Karpas-422 (cell line): ENCODE measurements around the gene KLHDC10. TPM values are rescaled to one million over a fixed set of nuclear protein-coding genes. Genes with fewer than 3 reads are reported as not detected.
"Not testable (repeated sequence)": the region's sequence is repeated elsewhere in the genome, so short reads cannot be mapped to it uniquely, and the experiment has no call there.

ENCODE experiments used
- DNase-seq: peaks from one replicate; pipeline ENCODE4 v3.0.0-alpha.2; 2015
- H2AFZ ChIP-seq: fragments of 200-600 bp; sonication (generic); 2 replicates; pipeline ENCODE4 v1.6.1; 2014; ENCODE audit warnings: antibody characterized with exemption, low read length, mixed read lengths
- H3K27ac ChIP-seq: fragments of 200-600 bp; sonication (generic); 2 replicates; pipeline ENCODE4 v1.5.1; 2014; ENCODE audit warnings: mild to moderate bottlenecking, low read length, moderate library complexity
- H3K27me3 ChIP-seq: fragments of 200-600 bp; sonication (generic); 2 replicates; pipeline ENCODE4 v1.6.1; 2014; ENCODE audit warnings: low read length, mixed read lengths
- H3K36me3 ChIP-seq: fragments of 200-600 bp; sonication (generic); 2 replicates; pipeline ENCODE4 v1.6.1; 2014; ENCODE audit warnings: low read length, mixed read lengths; ENCODE audit not compliant: insufficient read depth
- H3K4me1 ChIP-seq: fragments of 200-600 bp; sonication (generic); 2 replicates; pipeline ENCODE4 v1.6.1; 2014; ENCODE audit warnings: mild to moderate bottlenecking, low read length, mixed read lengths
- H3K4me2 ChIP-seq: fragments of 200-600 bp; sonication (generic); 2 replicates; pipeline ENCODE4 v1.6.1; 2014; ENCODE audit warnings: low read length, low read depth, mild to moderate bottlenecking; ENCODE audit not compliant: poor library complexity, severe bottlenecking
- H3K4me3 ChIP-seq: fragments of 200-600 bp; sonication (generic); 2 replicates; pipeline ENCODE4 v1.5.1; 2014; ENCODE audit warnings: mild to moderate bottlenecking, antibody characterized with exemption, low read length, mixed read lengths
- H3K79me2 ChIP-seq: fragments of 200-600 bp; sonication (generic); 2 replicates; pipeline ENCODE4 v1.6.1; 2014; ENCODE audit warnings: mild to moderate bottlenecking, low read length, mixed read lengths
- H3K9ac ChIP-seq: fragments of 200-600 bp; sonication (generic); 2 replicates; pipeline ENCODE4 v1.6.0; 2014; ENCODE audit warnings: low read length
- H3K9me2 ChIP-seq: fragments of 200-600 bp; sonication (generic), shearing (Covaris generic); replicated peaks from 2 replicates; pipeline ENCODE4 v1.6.0; 2014; ENCODE audit warnings: mild to moderate bottlenecking, low read length, moderate library complexity; ENCODE audit not compliant: insufficient read depth
- H3K9me3 ChIP-seq: fragments of 300-700, 200-600 bp; sonication (generic); 2 replicates; pipeline ENCODE4 v1.6.1; 2014; ENCODE audit warnings: low read length, mixed read lengths
- H4K20me1 ChIP-seq: fragments of 200-600 bp; sonication (generic); 2 replicates; pipeline ENCODE4 v1.6.1; 2014; ENCODE audit warnings: mild to moderate bottlenecking, antibody characterized with exemption, low read length, low read depth; ENCODE audit not compliant: insufficient read depth
- total RNA-seq: library from RNA; depleted of rRNA; stranded (reverse); fragments of >200 nt; shearing (Covaris generic); gene quantifications from 2 replicates; pipeline ENCODE4 v1.2.3, GENCODE V29; 2014; ENCODE audit warnings: low replicate concordance

The KLHDC10 gene
- total RNA-seq, 1 experiment from 2014 or later, result 14.1 TPM

DNA sequence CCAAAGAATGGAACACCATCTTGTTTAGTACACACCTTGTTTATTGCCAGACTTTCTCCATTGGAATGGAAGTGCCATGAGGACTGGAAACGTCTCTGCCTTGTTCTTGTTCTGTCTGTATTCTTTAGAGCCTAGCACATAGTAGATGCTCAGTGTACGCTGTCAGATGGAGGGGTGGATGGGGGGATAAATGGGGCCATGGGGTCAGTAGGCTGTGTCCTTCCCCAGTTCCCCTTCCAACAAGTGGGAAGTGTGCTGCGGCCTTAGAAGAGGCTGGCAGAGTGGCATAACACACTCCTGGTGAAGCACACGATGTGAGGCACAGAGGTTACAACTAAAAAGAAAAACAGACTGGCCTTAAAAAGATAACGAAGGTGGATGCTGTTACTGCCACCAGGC is 73.0 kb downstream of the KLHDC10 start:
- H3K9me2 ChIP-seq, result no peaks in the 10 kb centered on the region
- no peak overlapping the region for H3K4me2 ChIP-seq
- H3K4me3 ChIP-seq, result no peak overlapping the region
- no peak for DNase-seq
- H3K4me1 ChIP-seq, result no peaks in the 10 kb centered on the region
- no peaks in the 10 kb centered on the region for H3K79me2 ChIP-seq
- H3K27me3 ChIP-seq, result no peaks in the 10 kb centered on the region
- H2AFZ ChIP-seq, result no peak overlapping the region
- H3K9me3 ChIP-seq, result no peaks in the 10 kb centered on the region
- no peaks in the 10 kb centered on the region for H4K20me1 ChIP-seq
- no peak overlapping the region for H3K27ac ChIP-seq
- H3K9ac ChIP-seq, result no peak overlapping the region
- no peaks in the 10 kb centered on the region for H3K36me3 ChIP-seq

DNA sequence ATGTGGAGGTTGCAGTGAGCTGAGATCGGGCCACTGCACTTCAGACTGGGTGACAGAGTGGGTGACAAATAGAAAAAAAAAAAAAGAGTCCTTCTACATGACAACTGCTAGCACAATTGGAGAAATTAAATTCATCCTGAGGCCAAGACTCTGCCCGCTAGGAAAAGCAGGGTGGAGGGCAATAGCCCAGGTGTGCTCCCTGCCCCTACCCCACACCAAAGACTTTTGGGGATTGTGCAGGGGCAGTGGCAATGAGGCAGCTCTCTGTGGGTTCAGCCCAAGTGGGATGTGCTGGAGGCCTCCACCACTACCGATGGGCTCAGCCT is 73.6 kb downstream of the KLHDC10 start:
- no peaks in the 10 kb centered on the region for H3K9me3 ChIP-seq
- no peak overlapping the region for H3K4me2 ChIP-seq
- no peaks in the 10 kb centered on the region for H3K27me3 ChIP-seq
- no peaks in the 10 kb centered on the region for H3K79me2 ChIP-seq
- no peak overlapping the region for H3K27ac ChIP-seq
- no peak overlapping the region for H3K9ac ChIP-seq
- no peak overlapping the region for H2AFZ ChIP-seq
- no peaks in the 10 kb centered on the region for H3K36me3 ChIP-seq
- H3K4me1 ChIP-seq, result no peaks in the 10 kb centered on the region
- DNase-seq, result no peak
- H4K20me1 ChIP-seq, result no peaks in the 10 kb centered on the region
- H3K9me2 ChIP-seq, result no peaks in the 10 kb centered on the region
- H3K4me3 ChIP-seq, result no peak overlapping the region

DNA sequence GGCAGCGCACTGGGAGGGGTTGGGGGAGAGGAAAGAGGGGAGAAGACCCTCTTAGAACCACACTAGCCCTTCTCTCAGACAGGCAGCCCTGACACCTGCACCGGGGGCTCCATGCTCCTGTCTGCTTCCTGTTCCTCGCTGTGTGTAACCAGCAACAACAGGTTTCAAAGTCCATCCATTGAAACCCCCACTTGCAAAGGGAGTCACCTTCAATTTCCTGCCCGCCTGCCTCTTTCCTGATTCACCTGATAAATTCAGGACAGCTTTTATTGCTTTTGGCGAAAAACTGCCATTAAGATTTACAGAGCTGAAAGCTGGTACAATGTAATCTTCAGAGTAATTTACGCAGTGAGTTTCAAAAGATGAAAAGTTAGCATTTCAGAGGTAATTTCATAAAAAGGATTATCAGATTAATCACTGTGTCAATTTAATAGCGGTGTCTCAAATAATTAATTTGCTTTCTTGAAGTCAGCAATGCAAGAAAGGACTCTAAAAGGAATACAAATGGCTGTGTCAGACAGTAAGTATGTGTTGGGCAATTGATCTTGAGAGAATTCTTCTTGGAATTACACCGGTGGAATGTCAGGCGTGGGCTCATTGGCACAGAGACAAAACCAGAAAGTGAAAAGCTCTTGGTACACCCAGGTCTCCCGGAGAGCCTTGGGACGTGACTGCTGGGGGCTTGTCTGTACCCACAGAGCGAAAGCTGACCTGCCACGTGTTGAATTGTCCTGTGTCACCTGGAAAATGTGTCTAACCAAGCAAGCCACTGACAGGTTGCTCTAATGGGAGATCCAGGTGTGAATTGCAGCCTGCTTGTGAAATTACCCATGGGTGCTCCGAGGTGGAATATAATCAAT is 74.2 kb downstream of the KLHDC10 start:
- H3K27ac ChIP-seq, result no peak overlapping the region
- no peaks in the 10 kb centered on the region for H3K27me3 ChIP-seq
- no peak overlapping the region for H3K4me3 ChIP-seq
- H4K20me1 ChIP-seq, result no peaks in the 10 kb centered on the region
- DNase-seq, result no peak
- H3K4me1 ChIP-seq, result peaks cover under 1% of the 10 kb centered on the region
- no peaks in the 10 kb centered on the region for H3K9me3 ChIP-seq
- no peak overlapping the region for H3K9ac ChIP-seq
- H2AFZ ChIP-seq, result no peak overlapping the region
- no peak overlapping the region for H3K4me2 ChIP-seq
- H3K36me3 ChIP-seq, result no peaks in the 10 kb centered on the region
- H3K79me2 ChIP-seq, result no peaks in the 10 kb centered on the region
- H3K9me2 ChIP-seq, result no peaks in the 10 kb centered on the region

DNA sequence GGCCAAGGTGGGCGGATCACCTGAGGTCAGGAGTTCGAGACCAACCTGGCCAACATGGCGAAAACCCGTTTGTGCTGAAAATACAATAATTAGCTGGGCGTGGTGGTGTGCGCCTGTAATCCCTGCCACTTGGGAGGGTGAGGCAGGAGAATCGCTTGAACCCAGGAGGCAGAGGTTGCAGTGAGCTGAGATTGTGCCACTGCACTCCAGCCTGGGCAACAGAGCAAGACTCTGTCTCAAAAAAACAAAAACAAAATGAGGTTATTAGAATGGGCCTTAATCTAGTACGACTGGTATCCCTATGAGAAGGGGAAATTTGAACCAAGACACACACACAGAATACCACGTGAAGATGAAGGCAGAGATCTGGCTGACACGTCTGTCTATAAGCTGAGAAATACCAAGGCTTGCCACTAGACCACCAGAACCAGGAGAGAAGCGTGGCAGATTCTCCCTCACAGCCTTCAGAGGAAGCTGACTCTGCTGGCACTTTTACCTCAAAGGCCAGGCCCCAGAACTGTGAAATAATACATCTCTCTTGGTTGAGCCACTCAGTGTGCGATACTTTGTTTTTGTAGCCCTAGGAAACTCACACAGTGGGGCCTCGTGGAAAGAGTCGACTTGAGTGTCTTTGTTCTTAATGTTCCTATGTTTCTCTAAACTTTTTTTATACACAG is 75.2 kb downstream of the KLHDC10 start:
- no peaks in the 10 kb centered on the region for H4K20me1 ChIP-seq
- no peaks in the 10 kb centered on the region for H3K9me2 ChIP-seq
- H3K36me3 ChIP-seq, result no peaks in the 10 kb centered on the region
- H3K27me3 ChIP-seq, result no peaks in the 10 kb centered on the region
- no peak overlapping the region for H3K4me2 ChIP-seq
- no peak overlapping the region for H3K4me3 ChIP-seq
- no peak for DNase-seq
- H2AFZ ChIP-seq, result no peak overlapping the region
- no peaks in the 10 kb centered on the region for H3K9me3 ChIP-seq
- H3K4me1 ChIP-seq, result peaks cover 7% of the 10 kb centered on the region
- no peak overlapping the region for H3K9ac ChIP-seq
- H3K27ac ChIP-seq, result no peak overlapping the region
- no peaks in the 10 kb centered on the region for H3K79me2 ChIP-seq

DNA sequence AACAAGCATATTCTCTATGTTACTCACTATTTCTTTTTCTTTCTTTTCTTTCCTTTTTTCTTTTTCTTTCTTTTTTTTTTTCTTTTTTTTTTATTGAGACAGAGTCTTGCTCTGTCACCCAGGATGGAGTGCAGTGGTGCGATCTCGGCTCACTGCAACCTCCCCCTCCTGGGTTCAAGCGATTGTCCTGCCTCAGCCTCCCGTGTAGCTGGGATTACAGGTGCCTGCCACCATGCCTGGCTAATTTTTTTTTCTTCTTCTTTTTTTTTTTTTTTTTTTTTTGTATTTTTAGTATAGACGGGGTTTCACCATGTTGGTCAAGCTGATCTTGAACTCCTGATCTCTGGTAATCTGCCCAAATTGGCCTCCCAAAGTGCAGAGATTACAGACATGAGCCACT is 75.8 kb downstream of the KLHDC10 start:
- not testable (repeated sequence) for H3K27me3 ChIP-seq, H2AFZ ChIP-seq, H3K4me3 ChIP-seq, H3K9me2 ChIP-seq, H3K9ac ChIP-seq, H3K36me3 ChIP-seq, H4K20me1 ChIP-seq, H3K4me2 ChIP-seq, H3K27ac ChIP-seq, H3K79me2 ChIP-seq, H3K9me3 ChIP-seq, DNase-seq
- H3K4me1 ChIP-seq, result peaks cover 10% of the 10 kb centered on the region

DNA sequence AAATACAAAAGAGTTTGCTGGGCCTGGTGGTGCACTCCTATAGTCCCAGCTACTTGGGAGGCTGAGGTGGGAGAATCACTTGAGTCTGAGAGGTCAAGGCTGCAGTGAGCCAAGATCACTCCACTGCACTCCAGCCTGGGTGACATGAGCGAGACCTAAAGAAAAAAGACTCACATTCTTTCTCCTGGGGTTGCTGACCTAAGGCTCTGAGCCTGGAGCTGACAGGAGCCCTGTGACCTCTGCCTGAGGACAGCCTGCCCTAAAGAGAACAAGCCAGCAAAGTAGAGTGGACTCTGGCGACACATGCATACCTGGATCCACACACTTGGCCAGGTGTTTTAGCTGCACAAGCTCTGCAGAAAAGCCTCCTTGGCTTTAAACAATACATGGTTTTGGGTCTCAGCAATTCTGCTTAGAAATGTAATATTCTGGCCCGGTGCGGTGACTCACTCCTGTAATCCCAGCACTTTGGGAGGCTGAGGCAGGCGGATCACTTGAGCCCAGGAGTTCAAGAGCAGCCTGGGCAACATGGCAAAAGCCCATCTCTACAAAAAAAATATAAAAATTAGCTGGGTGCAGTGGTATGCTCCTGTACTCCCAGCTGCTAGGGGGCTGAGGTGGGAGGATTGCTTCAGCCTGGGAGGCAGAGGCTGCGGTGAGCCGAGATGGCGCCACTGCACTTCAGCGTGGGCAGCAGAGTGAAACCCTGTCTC is 76.5 kb downstream of the KLHDC10 start:
- no peak overlapping the region for H3K27ac ChIP-seq
- H2AFZ ChIP-seq, result no peak overlapping the region
- H4K20me1 ChIP-seq, result no peaks in the 10 kb centered on the region
- no peaks in the 10 kb centered on the region for H3K27me3 ChIP-seq
- DNase-seq, result no peak
- no peaks in the 10 kb centered on the region for H3K9me3 ChIP-seq
- no peaks in the 10 kb centered on the region for H3K36me3 ChIP-seq
- no peak overlapping the region for H3K9ac ChIP-seq
- no peak overlapping the region for H3K4me3 ChIP-seq
- H3K79me2 ChIP-seq, result no peaks in the 10 kb centered on the region
- H3K4me2 ChIP-seq, result no peak overlapping the region
- H3K4me1 ChIP-seq, result peaks cover 10% of the 10 kb centered on the region
- H3K9me2 ChIP-seq, result no peaks in the 10 kb centered on the region

DNA sequence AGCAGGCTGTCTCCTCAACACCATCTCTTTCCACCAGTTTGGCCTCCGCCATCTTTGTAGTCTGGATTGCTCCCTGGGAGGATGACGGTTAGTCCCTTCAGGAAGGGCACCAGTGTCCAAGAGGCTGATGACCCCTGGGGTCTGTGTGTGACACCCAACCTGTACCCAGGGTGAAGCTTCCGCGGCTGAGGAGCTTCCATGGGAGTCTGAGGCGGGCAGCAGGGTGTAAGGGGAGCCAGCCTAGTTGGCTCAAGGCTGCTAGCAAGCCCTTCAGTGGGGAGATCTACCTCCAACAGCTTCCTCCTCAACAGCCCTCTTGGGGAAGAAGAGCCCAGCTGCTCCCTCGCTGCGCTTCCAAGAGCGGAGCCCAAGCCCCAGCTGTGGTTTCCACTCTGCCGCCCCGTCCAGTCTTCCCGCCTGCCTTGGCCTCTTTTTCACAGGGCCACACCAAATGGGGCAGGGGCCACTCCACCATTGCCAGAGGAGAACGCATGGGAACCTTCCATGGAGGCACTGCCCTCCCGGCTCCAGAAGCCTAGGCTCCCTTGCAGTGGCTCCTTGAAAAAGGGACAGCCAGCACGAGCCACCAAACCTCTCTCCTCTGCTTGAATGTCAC is 77.5 kb downstream of the KLHDC10 start:
- Histone ChIP-seq H3K4me3 (no peak overlapping the region), H3K9ac (no peak overlapping the region), H3K4me2 (no peak overlapping the region), H3K9me2 (no peaks in the 10 kb centered on the region), H3K4me1 (peaks cover 10% of the 10 kb centered on the region), H3K9me3 (no peaks in the 10 kb centered on the region), H2AFZ (no peak overlapping the region), H3K27me3 (no peaks in the 10 kb centered on the region), H3K36me3 (no peaks in the 10 kb centered on the region), H4K20me1 (no peaks in the 10 kb centered on the region), H3K79me2 (no peaks in the 10 kb centered on the region), H3K27ac (no peak overlapping the region)
- no peak for DNase-seq

DNA sequence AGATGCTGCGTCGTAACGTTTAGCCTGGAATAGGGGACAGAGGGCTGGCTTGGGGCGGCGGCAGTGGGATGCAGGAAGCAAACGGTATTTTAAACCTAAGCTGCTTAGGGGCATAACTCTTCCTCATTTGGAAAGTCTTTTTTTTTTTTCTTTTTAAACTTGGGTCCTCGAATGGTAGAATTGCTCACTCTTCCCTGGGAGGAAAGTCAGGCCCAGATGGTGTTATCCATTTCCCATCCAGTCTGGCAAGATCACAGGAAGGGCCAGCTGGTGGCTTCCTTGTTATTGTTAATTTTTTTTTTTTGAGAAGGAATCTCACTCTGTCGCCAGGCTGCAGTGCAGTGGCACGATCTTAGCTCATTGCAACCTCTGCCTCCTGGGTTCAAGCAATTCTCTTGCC is 78.2 kb downstream of the KLHDC10 start:
- H3K4me3 ChIP-seq, result no peak overlapping the region
- H4K20me1 ChIP-seq, result no peaks in the 10 kb centered on the region
- H3K27ac ChIP-seq, result no peak overlapping the region
- H3K9me2 ChIP-seq, result no peaks in the 10 kb centered on the region
- no peaks in the 10 kb centered on the region for H3K36me3 ChIP-seq
- no peak overlapping the region for H2AFZ ChIP-seq
- H3K9ac ChIP-seq, result no peak overlapping the region
- no peaks in the 10 kb centered on the region for H3K9me3 ChIP-seq
- no peak overlapping the region for H3K4me2 ChIP-seq
- DNase-seq, result no peak
- H3K4me1 ChIP-seq, result peaks cover 10% of the 10 kb centered on the region
- no peaks in the 10 kb centered on the region for H3K27me3 ChIP-seq
- H3K79me2 ChIP-seq, result no peaks in the 10 kb centered on the region
